KBM-7 (cell line): Measurements from ENCODE around the gene BICDL1.
"Not testable (repeated sequence)": the region's sequence is repeated elsewhere in the genome, so short reads cannot be mapped to it uniquely, and the experiment has no call there.

Experiments
- DNase-seq: peaks from one replicate; pipeline ENCODE4 v3.0.0-alpha.2; 2015
- in situ Hi-C: fragments of 300-500 bp; cut with MboI; formaldehyde crosslinking; loops from 2 replicates; pipeline ENCODE4 v1.14.3; 2020; ENCODE audit warnings: low sequenced_read_pairs, low pct_unique_long_range_greater_than_20kb, mixed read lengths

Gene BICDL1

DNA sequence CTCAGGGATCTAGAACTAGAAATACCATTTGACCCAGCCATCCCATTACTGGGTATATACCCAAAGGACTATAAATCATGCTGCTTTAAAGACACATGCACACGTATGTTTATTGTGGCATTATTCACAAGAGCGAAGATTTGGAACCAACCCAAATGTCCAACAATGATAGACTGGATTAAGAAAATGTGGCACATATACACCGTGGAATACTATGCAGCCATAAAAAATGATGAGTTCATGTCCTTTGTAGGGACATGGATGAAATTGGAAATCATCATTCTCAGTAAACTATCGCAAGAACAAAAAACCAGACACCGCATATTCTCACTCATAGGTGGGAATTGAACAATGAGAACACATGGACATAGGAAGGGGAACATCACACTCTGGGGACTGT is 56.3 kb downstream of the BICDL1 start:
- DNase-seq, in situ Hi-C loops: not testable (repeated sequence)

DNA sequence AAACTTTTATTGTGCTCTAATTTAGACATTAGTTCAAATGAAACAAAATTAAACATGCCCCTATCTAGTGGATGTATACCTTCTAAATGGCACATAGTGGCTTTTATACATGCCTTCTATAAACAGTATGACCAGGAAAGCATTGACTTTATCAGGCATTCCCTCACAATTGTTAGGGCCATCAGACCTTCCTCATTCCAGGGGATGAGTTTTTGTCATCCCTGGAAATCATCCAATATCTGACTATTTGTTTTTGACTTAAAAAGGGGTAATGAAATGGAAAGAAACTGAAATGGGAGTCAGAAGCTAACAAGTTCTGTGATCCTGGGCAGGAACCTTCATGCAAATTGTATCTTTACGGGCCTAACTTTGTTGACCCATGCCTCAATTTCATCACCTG is 58.0 kb downstream of the BICDL1 start:
- DNase-seq, result no peak
- in situ Hi-C loops, result no loop called here

- in situ Hi-C loops, result no loop called here
- no peak for DNase-seq
Observed at GRCh38 chr12:120048263-120048662, 59.2 kb downstream of the BICDL1 start.

DNA sequence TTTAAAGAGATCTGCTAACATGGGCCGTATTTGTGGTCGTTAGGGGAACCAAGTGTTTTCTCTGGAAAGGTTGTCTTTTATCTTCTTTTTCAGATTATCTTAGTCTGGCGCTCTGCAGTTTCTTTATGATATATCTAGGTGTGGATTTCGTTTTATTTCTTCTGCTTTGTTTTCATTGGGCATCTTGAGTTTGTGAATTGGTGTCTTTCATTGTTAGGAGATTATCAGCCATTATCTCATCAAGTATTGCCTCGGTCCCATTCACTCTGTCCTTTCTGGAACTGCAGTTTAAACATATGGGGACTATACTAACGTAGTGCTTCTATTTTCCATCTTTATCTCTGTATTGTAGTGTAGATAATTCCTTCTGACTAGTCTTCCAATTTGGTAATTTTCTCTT is 60.4 kb downstream of the BICDL1 start:
- in situ Hi-C loops, result no loop called here
- DNase-seq, result no peak

DNA sequence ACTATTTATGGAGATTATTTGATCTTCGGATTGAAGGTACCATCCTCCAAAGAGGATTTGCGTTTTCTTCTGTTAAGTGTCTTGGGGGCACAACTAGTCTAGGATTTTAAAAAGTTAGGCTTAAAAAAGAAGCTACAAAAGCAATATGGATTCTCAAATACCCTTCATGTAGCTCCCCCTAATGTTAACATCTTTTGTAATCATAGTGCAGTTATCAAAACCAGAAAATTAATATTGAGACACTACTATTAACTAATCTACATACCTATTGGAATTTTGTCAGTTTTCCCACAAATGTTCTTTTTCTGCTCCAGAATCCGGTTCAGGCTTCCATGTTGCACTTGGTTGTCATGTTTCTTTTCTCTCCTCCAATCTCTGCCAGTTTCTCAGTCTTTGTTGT is 62.5 kb downstream of the BICDL1 start:
- in situ Hi-C loops, result no loop called here
- no peak for DNase-seq

DNA sequence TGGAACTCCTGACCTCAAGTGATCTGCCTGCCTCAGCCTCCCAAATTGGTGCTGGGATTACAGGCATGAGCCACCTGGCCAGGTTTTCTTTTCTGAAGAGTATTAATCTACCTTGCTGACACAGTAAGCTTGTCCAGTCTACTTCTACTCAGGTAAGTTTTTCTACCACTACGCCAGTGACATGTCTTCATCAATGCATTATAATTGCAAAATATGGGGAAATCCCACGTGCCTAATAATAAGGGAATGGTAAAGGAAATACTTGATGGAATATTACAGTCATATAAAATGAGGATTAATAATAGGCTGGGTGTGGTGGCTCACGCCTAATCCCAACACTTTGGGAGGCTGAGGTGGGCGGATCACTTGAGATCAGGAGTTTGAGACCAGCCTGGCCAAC is 65.3 kb downstream of the BICDL1 start:
- in situ Hi-C loops, result no loop called here
- no peak for DNase-seq

- no peak for DNase-seq
- in situ Hi-C loops, result no loop called here
Observed at GRCh38 chr12:120055231-120056000, 66.4 kb downstream of the BICDL1 start.

GRCh38 chr12:120056739-120057138 is 67.7 kb downstream of the BICDL1 start:
- no peak for DNase-seq
- in situ Hi-C loops, result no loop called here

DNA sequence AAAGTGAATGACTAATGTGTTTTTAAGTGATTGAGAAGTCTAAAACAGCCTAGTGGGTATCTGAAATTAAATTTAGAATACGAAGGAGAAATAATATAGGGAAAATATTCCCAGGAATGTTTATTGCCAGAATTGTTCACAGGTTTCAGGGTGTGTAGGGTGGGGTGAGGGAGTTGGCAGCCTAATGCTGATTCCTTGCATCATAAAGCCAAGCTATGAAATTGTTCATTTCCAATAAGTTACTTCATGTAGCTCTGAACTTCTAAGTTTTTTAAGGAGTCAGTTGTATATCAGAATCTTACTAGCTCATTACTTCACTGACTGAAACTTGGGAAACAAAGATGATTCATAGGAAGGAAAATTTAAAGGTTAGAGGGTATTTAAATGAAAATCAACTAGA is 71.2 kb downstream of the BICDL1 start:
- in situ Hi-C loops, result no loop called here
- DNase-seq, result no peak

DNA sequence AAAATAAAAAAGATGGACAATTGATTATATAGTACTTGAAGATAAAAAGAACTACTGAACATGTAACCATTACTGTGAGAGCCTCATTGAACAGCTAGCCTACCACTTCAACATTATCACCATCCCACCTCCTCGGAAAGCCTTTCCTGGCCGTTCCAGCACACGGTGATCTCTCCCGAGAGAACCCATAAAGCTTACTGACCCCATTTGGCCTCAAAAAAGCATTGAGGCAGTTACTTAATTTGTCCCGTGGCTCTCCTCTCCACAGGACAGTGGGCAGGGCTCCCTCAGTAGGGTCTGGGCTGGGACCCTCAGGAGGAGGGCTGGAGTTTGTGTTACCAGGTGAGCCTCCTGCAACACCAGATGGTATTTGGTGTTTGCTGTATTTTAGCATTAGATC is 71.7 kb downstream of the BICDL1 start:
- in situ Hi-C loops, result no loop called here
- DNase-seq, result no peak

- in situ Hi-C loops, result no loop called here
Observed at GRCh38 chr12:120061575-120062214, 72.7 kb downstream of the BICDL1 start.

DNA sequence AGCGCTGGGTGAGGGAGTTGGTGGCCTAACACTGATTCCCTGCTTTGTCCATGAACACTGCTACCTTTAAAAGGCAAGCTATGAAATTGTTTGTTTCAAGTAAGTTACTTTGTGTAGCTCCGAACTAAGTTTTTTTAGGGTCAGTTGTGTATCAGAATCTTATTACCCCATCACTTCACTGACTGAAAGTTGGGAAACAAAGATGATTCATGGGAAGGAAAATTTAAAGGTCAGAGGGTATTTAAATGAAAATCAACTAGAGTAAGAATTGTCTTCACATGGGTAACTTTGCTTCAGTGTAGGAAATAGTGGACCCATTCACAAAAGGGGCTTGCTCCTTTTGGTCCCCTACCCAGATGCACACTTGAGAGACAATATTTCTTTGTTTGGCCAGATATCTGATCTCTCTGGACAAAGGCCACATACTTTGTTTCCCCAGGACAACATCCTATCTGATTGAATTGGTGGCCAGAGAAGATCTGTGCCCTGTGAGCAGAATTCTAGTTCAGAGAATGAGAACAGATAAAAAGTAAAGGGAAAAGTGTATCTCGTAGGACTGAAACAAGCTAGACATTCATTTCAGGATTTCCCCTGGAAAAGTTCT is 74.0 kb downstream of the BICDL1 start:
- DNase-seq, result no peak
- in situ Hi-C loops, result no loop called here

More at GRCh38 chr12:120061575-120062214, 72.7 kb downstream of the BICDL1 start:
- no peak for DNase-seq

GRCh38 chr12:120064054-120064940 is 75.3 kb downstream of the BICDL1 start:
- in situ Hi-C loops, result no loop called here
- no peak for DNase-seq

DNA sequence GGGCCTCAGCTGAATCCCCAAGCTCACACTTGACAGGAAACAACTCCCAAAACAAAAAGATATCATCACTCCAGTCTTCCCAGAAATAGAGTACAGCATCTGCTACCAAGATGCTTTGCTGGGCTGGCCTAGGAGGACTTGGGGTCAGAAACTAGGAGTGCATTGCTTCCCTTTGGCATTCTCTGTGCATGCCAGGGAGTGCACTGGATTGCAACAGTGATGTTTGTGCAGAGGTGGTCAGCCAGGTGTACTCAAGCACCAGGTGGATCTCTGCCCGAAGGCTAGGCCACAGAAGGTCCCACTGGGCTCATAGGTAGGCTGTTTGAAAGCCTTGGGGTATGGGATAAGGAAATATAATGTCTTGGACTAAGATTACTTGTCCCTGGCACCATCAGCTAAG is 76.4 kb downstream of the BICDL1 start:
- in situ Hi-C loops, result no loop called here
- DNase-seq, result no peak

GRCh38 chr12:120066341-120066740 is 77.3 kb downstream of the BICDL1 start:
- in situ Hi-C loops, result no loop called here
- no peak for DNase-seq

DNA sequence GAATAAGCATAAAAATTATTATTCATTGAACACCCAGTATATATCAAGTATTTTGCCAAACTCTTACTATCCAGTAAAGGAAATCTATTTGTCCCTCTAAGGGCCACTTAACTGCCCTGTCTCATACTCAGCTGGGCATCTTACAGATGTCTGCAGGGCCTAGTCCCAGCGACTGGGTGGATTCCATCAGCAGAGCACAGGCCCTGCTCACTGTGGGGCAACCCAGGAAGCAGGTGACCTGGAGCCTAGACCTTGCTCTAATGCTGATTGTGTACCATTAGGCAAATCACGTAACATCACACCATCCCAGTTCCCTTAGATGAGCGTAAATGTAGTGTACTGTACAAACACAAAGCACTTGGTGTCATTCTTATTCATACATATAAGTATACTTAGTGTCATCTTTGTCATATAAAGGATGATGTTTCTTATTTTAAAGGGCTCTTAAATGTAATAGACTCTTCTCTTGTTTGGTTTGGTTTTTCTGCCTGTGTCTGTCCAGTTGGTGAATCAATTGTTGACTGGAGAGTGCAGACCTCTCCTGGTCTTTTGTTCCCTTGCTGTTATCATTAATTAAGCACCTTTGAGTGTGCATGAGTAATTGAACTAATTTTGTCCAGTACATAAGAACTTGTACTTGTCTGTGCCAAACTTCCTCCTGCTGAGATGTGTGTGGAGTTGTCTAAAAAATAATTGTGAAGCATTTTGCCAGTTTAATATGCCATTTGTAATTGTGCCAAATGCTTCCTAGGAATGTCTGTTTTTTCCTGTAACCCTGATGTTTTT is 78.2 kb downstream of the BICDL1 start:
- DNase-seq, result no peak
- in situ Hi-C loops, result no loop called here

DNA sequence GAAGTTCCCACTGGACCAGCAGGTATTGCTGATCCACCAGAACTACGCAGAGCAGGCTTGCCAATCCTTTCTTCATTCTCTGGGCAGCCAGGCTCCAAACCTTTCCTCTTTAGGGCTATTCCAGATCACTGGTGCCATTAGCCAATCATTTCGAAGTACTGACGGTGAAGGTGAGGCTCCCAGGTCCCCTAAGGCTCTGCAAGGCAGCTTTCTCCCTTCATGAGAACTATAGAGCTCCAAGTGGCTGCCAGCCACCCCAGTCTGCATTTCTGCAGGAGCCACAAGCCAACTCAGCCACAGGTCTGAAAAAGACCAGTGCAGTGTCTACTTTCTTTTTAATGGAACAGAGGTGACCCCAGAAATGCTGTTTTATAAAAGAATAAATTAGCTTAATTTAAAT is 78.9 kb downstream of the BICDL1 start:
- in situ Hi-C loops, result no loop called here
- no peak for DNase-seq

- in situ Hi-C loops, result no loop called here
- no peak for DNase-seq
Observed at GRCh38 chr12:120069278-120069677, 80.2 kb downstream of the BICDL1 start.

GRCh38 chr12:120071493-120072020 is 82.5 kb downstream of the BICDL1 start:
- no peak for DNase-seq
- in situ Hi-C loops, result no loop called here
